Epithelial cell of proximal tubule (primary cell): ENCODE measurements around the gene TEX10. TPM values are rescaled to one million over a fixed set of nuclear protein-coding genes. Genes with fewer than 3 reads are reported as not detected.
A peak's percentile ranks its signal among the peaks of the same experiment; 100 is the strongest.

Experiments
- DNase-seq: peaks from one replicate; pipeline ENCODE4 v3.0.0-alpha.2; 2011; ENCODE audit warnings: low read depth
- H3K4me3 ChIP-seq: 2 replicates; pipeline ENCODE4 v1.5.1; 2011; ENCODE audit warnings: low read depth, mild to moderate bottlenecking, low read length
- CTCF ChIP-seq: conservative IDR thresholded peaks from 2 replicates; pipeline ENCODE4 v1.5.1; 2012; ENCODE audit warnings: low read depth, mild to moderate bottlenecking, low read length
- total RNA-seq: library from RNA; depleted of rRNA; stranded (reverse); fragments of >200 nt; gene quantifications from 2 replicates; pipeline ENCODE4 v1.2.3, GENCODE V29; 2015

TEX10 gene
- total RNA-seq, 1 donor from 2014 or later: 25.9 TPM

- no peak for TF ChIP-seq CTCF
- DNase-seq: no peak
- no peak overlapping the region for H3K4me3 ChIP-seq
Measured at GRCh38 chr9:100364013-100364412, 11.3 kb upstream of the TEX10 start.

GRCh38 chr9:100359057-100359456, 6.3 kb upstream of the TEX10 start:
- DNase-seq: no peak
- no peak for TF ChIP-seq CTCF
- H3K4me3 ChIP-seq: no peak overlapping the region

- TF ChIP-seq CTCF: no peak
- no peak overlapping the region for H3K4me3 ChIP-seq
- no peak for DNase-seq
Measured at GRCh38 chr9:100357501-100357900, 4.8 kb upstream of the TEX10 start.

DNA sequence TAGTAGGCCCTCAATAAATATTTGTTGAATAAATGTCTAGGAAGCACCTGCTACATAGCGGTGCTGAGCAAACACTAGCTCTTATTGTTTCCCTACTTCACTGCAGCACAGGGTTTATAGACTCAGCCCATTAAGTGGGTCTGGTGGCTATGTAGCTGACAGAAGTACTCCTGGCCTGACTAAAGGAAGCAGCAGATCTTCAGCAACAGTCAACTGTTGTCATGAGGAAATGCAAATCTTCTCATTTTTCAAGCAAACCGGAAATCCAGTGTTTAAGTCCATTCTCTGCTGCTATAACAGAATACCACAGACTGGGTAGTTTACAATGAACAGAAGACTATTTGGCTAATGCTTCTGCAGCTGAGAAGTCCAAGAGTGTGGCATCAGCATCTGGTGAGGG, 2.8 kb upstream of the TEX10 start:
- H3K4me3 ChIP-seq: no peak overlapping the region
- DNase-seq: no peak
- TF ChIP-seq CTCF: no peak

DNA sequence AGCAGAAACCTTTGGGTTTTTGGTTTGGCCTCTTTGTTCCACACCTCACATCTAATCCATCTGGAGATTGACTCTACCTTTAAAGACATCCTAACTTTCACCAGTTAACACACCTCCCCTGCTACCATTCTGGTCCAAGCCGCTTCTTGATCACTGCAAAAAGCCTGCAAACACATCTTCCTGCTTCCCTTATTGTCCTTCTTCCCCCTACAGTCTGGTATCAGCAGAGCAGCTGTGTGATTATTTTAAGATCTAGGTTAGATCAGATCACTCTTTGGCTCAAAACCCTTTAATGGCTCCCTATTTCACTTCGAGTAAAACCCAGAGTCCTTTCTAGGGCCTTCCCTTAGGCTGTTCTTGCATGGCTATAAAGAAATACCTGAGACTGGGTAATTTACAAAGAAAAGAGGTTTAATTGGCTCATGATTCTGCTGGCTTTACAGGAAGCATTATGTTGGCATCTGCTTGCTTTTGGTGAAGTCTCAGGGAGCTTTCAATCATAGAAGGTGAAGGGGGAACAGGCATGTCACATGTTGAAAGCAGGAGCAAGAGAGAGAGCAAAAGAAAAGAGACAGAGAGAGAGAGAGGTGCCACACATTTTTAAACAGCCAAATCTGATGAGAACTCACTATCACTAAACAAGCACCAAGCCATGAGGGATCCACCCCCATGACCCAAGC, 1.5 kb upstream of the TEX10 start:
- no peak for DNase-seq
- no peak for TF ChIP-seq CTCF
- no peak overlapping the region for H3K4me3 ChIP-seq

- no peak for TF ChIP-seq CTCF
- DNase-seq: no peak
- peak overlapping the region; percentile 96 for H3K4me3 ChIP-seq
Measured at GRCh38 chr9:100352201-100352726, 478 bp downstream of the TEX10 start.

DNA sequence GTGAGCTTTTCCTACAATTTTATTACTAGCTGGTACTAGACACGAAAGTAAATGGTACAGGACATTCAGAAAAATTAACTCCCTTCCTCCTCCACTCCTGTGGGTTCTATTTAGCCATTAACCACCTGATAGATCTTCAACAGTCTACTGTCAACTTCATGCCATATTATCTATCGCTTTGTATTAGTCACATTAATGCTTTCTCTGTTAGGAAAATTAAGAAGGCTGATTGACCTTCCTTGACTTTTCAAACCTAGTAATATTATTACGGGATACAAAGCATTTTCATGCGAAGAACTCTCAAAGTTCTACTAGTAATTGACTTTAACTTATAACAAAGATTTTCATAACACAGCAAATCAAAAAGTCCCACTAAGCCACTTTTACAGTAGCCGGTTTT, 1.2 kb downstream of the TEX10 start:
- H3K4me3 ChIP-seq: peak overlapping the region; percentile 96
- no peak for TF ChIP-seq CTCF
- DNase-seq: no peak
